Caki2 (cell line): ENCODE results near the gene ANGPT4. TPM values are rescaled to one million over a fixed set of nuclear protein-coding genes. Genes with fewer than 3 reads are reported as not detected.
A peak's percentile ranks its signal among the peaks of the same experiment; 100 is the strongest.
"Not testable (repeated sequence)": the region's sequence is repeated elsewhere in the genome, so short reads cannot be mapped to it uniquely, and the experiment has no call there.

Experiments used
- DNase-seq: peaks from one replicate; pipeline ENCODE4 v3.0.0-alpha.2; 2015; ENCODE audit warnings: low read depth
- in situ Hi-C: cut with HindIII; loops from 2 replicates; pipeline ENCODE4 v1.10.0; 2016; ENCODE audit warnings: low sequenced_read_pairs, low pct_unique_long_range_greater_than_20kb, mixed read lengths
- total RNA-seq: library from RNA; depleted of rRNA; stranded (reverse); fragments of >200 nt; shearing (Covaris generic); gene quantifications from 2 replicates; pipeline ENCODE4 v1.2.3, GENCODE V29; 2014; ENCODE audit warnings: low replicate concordance

ANGPT4 gene
- total RNA-seq, 1 experiment from 2014 or later: not detected

DNA sequence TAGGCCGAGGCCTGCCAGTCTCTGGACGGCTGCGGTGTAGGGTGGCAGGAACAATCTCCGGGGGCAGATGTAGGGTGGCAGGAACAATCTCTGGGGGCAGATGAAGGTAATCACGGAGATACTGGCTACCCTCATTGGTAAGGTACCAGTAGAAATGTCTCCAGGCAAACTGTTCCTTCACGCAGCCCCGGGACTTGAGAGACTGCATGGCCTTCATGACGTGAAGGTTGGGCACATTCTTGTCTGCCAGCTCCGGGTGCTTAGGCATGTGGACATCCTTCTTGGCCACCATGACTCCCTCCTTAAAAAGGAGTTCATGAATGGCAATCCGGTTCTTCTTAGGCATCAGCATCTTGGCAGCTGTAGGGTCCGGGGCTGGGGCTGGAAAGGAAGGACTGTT lies 76.5 kb downstream of the ANGPT4 start:
- in situ Hi-C loops: no loop called here
- no peak for DNase-seq

DNA sequence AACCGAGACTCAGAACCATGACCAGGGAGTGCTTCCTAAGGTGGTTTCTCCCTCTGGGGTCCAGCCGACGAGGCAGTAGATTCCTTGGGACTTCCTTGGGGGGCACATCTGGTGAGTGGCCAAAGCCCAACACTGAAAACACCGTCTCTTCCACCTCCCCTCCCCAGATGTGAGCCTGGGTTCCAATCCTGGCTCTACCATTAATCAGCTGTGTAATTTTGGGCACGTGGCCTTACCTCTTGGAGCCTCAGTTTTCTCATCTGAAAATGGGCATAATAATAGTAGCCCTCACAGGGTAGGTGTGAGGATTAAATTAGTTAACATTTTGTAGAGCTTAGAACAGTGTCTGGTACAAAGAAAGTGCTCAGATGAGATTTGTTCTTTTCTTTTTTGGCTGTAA lies 77.1 kb downstream of the ANGPT4 start:
- DNase-seq: no peak
- in situ Hi-C loops: no loop called here

DNA sequence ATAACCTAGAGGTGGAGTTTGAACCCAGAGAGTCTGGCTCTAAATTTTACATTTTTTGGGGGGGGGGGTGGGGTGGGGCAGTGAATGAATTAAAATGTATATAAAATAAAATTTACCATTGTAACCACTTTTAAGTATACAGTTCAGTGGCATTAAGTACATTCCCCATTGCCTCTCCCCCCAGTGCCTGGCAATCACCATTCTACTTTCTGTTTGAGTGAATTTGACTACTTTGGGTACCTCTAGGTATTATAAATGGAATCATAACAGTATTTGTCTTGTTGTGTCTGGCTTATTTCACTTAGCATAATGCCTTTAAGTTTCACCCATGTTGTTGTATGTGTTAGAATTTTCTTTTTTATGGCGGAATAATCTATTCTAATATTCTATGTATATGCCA lies 79.9 kb downstream of the ANGPT4 start:
- in situ Hi-C loops: no loop called here
- DNase-seq: no peak

DNA sequence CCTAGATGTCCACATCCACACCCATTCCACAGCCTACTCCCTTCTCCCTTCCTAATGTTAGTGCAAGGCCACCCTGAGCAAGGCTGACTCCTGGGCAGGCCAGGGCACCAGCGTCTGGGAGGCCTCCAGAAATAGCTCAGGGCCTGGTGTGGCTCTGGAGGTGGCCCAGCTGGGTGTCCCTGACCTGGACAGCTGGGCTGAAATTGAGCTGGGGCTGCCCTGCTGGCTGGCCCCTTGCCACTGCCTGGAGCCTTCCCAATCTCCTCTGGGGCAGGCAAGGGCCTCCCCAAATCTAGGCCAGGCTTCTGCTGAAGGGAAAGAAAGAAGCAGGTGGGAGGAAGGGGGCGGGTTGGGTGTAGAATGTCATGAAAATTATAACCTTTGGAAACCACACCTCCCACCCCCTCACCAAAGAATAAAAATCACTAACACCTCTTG lies 80.5 kb downstream of the ANGPT4 start:
- DNase-seq: no peak

DNA sequence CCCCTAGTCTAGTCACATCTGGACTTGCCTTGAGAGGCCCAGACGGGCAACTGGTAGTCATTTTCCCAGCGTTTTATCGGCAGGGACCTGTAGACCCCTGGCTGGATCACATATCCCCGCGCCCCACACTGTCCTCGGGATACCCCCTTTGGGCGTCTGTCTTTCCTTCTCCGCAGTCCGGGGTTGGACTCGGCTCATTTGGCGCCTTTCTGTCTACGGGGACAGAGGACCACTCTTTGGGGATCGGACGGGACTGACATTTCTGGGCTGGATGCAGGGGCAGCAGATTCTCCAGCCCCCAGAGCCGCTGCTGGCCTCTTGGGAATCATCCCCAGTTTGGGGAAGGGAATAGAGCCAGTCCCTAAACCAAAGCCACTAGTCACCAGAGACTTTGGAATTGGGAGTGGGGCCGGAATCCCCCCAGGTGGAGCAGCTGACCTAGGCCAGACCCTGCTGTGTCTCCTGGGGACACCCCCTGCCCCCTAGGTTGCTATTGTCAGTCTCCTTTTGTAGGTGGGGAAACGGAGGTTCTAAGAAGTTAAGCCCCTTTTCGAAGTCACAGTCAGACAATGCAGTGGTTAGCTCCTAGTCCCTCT lies 81.9 kb downstream of the ANGPT4 start:
- in situ Hi-C loops: no loop called here
- DNase-seq: no peak

More for the DNA sequence above, 80.5 kb downstream of the ANGPT4 start:
- in situ Hi-C loops: no loop called here

DNA sequence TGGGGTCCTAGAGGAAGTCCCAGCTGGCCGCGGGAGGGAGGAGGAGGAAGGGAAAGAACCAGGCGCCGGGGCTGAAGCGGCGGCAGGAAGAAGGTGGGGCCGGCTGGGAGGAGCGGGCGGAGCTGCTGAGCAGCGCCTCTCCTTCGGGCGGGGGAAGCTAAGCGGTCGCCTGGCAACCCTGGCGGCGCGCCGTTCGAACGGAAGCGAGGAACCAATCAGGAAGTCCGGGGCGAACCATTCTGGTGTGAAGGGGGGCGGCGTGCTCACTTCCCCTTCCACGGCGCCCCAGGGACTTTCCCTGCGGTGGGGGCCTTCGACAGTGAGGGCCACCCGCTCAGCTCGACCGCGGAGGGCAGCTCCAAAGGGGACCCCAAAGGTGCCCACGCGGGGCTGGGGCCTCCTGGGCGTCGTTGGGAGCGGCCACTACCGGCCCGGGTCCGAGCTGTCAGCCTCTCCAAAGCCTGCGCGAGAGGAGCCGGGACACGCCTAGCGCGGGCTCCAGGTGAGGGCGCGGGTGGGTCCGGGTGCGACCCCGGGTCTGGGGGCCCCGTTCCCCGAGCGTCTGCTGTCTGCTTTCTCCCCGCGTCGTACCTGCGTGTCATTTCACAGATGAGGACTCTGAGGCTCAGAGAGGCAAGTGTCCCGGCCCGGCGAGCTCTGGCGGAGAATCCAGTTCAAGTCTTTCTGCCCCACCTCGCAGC lies 82.5 kb downstream of the ANGPT4 start, which contains the start of gene FAM110A:
TSS of gene FAM110A (plus strand) at position 266 of the 701 bp plus-strand sequence. CDS start 11,090 bp downstream, outside the sequence.
- in situ Hi-C loops: no loop called here
- peak; percentile 93 for DNase-seq

DNA sequence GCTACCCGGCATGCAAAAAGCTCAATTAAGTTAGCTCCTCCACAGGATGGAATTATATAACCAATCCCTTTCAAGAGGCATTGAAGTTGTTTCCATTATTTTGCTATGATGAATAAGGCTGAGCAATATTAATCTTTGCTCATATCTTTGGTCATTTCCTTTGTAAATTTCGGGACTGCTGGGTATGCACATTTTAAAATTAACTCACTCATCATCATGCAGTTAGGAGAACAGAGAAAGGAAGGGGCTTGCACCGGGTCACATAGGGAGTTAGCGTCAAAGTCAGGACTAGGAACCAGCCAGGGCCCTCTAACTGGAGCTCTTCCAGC lies 83.0 kb downstream of the ANGPT4 start:
- DNase-seq: no peak
- in situ Hi-C loops: no loop called here

DNA sequence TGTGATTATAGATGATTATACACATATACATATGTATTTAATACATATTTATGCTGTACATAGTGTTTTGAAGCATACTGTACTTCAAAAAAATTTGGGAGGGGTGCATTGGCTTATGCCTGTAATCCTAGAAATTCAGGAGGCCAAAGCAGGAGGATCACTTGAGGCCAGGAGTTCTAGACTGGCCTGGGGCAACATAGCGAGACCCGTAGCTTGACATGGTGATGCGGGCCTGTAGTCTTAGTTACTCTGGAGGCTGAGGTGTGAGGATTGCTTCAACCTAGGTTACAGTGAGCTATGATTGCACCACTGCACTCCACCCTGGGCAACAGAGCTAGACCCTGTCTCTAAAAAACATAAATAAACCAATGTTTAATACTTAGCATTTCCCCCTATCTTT lies 84.2 kb downstream of the ANGPT4 start:
- no peak for DNase-seq
- in situ Hi-C loops: no loop called here

DNA sequence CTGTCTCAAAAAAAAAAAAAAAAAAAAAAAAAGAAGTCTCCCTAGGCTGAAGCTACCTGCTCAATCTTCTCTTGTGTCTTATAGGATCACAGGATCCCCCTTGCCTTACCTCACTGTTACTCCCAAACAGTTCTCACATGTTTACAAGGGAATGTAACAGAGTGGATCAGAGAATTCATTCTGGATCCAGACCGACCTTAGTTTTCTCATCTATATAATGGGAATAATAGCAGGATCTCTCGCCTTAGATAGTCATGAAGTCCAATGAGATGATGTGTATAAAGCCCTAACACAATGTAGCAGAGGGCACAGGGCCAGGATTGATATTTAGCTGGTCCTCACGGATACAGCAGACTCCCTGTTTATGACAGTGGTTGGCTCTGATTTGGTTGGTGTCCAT lies 84.9 kb downstream of the ANGPT4 start:
- in situ Hi-C loops: no loop called here
- no peak for DNase-seq

DNA sequence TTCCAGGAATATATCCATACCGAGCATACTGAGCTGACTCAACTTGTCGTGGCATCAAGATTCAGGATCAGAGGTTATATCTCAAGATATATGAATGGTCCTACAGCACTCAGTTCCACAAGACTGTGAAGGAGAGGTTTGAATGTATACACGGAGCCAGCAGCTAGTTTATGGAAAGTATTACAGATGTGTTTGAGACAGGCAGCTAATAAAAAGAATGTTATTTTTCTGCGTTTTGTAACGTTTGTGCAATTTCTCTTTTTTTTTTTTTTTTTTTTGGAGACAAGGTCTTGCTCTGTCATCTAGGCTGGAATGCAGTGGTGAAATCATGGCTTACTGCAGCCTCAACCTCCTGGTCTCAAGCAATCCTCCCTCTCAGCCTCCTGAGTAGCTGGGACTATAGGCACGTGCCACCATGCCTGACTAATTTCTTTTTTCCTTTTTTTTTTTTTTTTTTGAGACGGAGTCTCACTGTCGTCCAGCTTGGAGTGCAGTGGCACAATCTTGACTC lies 86.1 kb downstream of the ANGPT4 start:
- in situ Hi-C loops: no loop called here
- no peak for DNase-seq

DNA sequence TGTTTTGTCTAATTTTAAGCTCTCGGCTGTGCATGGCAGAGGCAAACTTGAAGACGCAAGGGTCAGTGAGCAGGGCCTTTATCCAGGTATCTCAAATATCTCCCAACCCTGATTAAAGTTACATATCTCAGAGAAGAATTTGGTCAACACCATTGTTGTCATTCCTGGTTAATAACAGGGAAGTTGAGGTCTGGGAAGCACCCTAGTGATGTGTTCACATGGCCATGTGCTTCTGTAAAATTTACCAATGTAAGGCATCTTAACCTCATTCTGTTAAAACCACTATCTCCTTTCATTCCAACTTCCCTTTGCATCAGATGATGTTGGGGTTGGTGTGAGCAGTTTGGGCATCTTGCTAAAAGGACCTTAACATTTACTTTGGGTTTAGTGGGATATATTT lies 86.6 kb downstream of the ANGPT4 start:
- DNase-seq: no peak
- in situ Hi-C loops: no loop called here

DNA sequence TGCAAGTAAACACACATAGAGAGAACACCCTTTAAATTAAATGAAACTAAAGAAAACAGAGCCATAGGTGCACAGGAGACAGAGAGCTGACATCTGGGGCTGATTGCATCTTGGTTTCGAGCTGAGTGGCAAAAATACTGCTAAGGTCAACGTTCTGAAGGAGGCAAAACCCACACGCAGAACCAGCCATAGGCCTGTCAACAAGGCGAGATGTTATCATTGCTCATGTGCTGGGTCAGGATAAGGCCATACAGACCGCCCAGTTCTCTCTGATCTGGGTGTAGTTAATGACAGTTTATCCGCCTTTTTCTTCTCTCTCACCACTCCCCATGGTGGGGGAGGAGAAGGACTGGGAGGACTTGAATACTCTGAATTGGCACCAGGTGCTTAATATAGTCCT lies 87.1 kb downstream of the ANGPT4 start:
- no peak for DNase-seq
- in situ Hi-C loops: no loop called here

DNA sequence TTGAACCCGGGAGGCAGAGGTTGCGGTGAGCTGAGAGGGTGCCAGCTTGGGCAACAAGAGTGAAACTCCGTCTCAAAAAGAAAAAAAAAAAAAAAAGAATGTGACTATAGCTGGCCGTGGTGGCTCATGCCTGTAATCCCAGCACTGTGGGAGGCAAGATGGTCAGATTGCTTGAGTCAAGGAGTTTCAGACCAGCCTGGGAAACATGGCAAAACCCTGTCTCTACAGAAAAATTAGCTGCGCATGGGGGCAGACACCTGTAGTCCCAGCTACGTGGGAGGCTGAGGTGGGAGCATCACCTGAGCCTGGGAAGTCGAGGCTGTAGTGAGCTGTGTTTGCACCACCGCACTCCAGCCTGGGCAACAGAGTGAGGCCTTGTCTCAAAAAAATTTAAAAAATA lies 88.2 kb downstream of the ANGPT4 start:
- in situ Hi-C loops, DNase-seq: not testable (repeated sequence)

DNA sequence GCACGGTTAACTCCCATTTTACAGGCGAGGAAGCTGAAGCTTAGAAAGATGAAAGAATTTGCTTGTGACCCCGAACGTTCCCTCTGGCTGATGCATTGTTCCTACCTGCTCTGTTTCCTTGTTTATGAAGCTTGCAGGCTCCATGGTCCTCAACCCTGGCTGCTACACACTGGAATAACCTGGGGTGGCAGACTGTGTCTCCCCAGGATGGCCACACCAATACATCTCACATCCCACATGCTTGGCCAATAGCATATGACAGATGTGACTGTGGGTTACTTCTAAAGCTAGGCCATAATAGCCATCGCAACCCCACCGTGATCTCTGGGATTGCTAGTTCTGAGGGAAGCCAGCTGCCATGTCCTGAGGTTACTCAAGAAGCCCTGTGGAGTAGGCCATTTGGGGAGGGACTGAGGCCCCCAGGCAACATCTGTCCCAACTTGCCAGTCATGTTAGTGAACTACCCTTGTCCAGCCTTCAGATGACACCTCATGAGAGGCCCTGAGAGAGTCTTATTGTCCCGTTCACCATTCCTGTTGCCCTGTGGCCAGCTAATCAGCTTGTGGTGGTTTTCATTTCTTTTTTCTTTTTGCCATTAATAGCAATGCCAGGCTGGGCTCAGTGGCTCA lies 89.3 kb downstream of the ANGPT4 start:
- in situ Hi-C loops: no loop called here

DNA sequence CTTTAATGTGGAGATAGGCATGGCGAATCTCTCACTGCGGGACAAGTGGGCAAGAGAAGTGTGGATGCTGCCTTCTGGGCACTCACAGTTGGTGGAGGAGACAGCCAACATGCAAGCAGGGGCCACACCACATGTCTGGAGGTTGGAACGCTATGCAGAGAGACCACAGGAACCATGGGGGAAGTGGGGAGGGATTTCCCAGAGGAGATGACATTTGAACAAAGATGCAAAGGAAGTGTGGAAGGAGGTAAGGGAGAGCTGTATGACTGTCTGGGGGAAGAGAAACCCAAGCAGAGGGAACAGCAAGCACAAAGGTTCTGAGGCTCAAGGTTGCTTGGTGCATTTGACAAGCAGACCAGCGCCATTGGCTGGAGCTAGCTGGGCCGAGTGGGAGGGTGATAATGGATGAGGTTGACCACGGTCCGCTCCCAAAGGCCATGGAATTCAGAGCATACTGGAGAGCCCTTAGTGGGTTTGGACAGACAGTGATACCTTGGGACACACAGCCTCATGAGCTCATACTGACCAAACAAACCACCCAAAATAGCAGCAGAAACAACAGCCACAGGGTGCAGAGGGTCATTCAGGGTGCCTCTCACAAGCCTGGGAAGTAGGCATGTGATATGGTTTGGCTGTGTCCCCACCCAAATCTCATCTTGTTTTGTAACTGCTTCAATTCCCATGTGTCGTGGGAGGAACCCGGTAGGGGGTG lies 90.3 kb downstream of the ANGPT4 start:
- in situ Hi-C loops: no loop called here
- DNase-seq: no peak

More for the DNA sequence above, 89.3 kb downstream of the ANGPT4 start:
- DNase-seq: no peak

DNA sequence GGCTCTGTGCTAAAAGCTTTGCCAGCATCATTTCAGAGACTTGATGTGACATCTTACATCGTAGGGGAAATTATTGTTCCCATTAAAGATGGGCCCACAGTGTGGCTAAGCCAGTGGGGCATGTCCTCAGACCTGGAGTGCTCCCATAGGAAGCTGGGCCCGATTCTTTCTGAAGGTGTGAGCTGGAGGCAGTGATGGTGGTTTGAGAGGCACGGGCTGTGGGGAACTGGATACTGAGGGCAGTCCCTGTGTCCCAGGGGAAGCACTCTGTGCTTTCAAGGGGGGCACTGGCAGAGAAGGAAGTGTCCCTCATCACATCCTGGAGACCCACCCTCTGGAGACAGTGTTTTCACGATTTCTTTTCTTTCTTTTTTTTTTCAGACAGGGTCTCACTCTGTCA lies 91.2 kb downstream of the ANGPT4 start:
- in situ Hi-C loops: no loop called here

DNA sequence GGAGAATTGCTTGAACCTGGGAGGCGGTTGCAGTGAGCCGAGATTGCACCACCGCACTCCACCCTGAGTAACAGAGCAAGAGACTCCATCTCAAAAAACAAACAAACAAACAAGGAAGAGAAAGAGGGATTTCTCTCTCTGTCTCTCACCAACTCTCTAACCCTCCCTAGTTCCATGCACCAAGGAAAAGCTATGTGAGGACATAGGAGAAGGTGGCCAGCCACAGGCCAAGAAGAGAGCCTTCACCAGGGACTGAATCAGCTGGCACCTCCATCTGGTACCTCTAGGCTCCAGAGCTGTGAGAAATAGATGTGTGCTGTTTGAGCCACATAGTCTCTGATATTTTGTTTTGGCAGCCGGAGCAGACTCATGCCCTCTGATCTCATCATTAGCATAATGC lies 91.6 kb downstream of the ANGPT4 start:
- DNase-seq: no peak
- in situ Hi-C loops: no loop called here

More for the DNA sequence above, 91.2 kb downstream of the ANGPT4 start:
- no peak for DNase-seq

DNA sequence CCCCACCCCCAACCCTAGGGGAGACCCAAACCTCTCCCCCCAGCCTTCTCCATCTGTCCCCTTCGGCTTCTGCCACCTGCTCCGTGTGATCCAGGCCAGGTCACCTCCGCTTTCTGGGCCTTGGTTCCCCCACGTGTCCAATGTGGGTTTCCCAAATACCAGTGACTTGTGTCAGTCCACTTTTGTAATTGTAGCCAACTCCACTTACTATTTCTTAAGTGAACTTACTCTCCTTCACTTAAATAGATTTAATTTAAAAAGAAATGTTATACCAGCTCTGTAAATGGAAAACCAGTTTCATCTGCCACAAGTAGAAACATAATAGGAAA lies 92.6 kb downstream of the ANGPT4 start:
- in situ Hi-C loops: no loop called here
- no peak for DNase-seq
